Activated naive CD8-positive, alpha-beta T cell (primary cell): ENCODE results near the gene HIC2.
"Not testable (repeated sequence)": the region's sequence is repeated elsewhere in the genome, so short reads cannot be mapped to it uniquely, and the experiment has no call there.

Experiments used
- H3K27ac Mint-ChIP-seq: one replicate; pipeline ENCODE4 v1.8.0; 2021; ENCODE audit warnings: mixed read lengths
- H3K27me3 Mint-ChIP-seq: one replicate; pipeline ENCODE4 v1.8.0; 2021; ENCODE audit warnings: mixed read lengths
- H3K36me3 Mint-ChIP-seq: one replicate; pipeline ENCODE4 v1.8.0; 2021; ENCODE audit warnings: mixed read lengths
- H3K4me1 Mint-ChIP-seq: one replicate; pipeline ENCODE4 v1.8.0; 2021; ENCODE audit warnings: low read depth, mixed read lengths
- H3K4me3 Mint-ChIP-seq: one replicate; pipeline ENCODE4 v1.8.0; 2021; ENCODE audit warnings: mild to moderate bottlenecking, mixed read lengths
- H3K9me3 Mint-ChIP-seq: one replicate; pipeline ENCODE4 v1.8.0; 2021; ENCODE audit warnings: low read depth, mixed read lengths

The HIC2 gene

DNA sequence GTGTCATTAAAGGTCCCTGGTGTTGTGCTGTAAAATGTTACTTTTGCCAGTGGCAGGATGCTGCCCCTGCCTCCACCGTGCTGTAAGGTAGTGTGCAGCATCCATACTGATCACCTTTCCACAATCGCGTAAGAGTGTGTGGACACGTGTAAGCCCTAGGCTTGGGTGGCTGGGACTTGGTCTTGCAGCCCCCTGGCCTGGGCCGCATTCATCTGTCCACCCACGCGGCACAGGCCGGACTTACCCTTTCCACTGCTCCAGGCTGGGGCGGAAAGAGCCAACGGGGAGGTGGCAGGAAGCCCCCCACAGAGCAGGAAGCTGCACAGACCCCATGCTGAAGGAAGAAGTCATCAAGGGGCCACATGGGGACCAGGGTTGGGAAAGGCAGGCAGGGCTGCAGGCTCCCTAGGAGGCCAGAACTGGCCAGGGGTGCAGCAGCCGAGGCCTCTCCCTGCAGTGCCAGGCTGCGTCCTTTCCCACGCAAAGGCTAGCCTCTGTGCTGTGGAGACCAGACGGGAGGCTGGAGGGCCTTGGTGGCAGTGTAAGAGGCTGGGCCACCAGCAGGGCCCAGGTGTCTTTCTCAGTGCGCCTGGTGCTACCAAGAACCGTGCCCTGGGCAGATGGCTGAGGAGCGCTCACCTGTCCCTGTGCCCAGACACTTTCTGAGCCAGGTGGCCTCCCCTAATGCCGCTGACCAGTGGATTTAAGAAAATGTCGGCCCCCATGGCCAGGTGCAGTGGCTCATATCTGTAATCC lies 38.3 kb downstream of the HIC2 start:
- Mint-ChIP-seq H3K4me1 (no peaks in the 10 kb centered on the region), H3K36me3 (no peaks in the 10 kb centered on the region), H3K9me3 (no peaks in the 10 kb centered on the region), H3K4me3 (no peak overlapping the region), H3K27ac (no peak overlapping the region), H3K27me3 (no peaks in the 10 kb centered on the region)

GRCh38 chr22:21457023-21457787 lies 40.0 kb downstream of the HIC2 start:
- H3K4me1 Mint-ChIP-seq = no peaks in the 10 kb centered on the region
- no peak overlapping the region for H3K4me3 Mint-ChIP-seq
- no peak overlapping the region for H3K27ac Mint-ChIP-seq
- H3K36me3 Mint-ChIP-seq = no peaks in the 10 kb centered on the region
- H3K9me3 Mint-ChIP-seq = no peaks in the 10 kb centered on the region
- no peaks in the 10 kb centered on the region for H3K27me3 Mint-ChIP-seq

GRCh38 chr22:21462672-21463071 lies 45.5 kb downstream of the HIC2 start:
- H3K27ac Mint-ChIP-seq, H3K4me1 Mint-ChIP-seq, H3K27me3 Mint-ChIP-seq, H3K36me3 Mint-ChIP-seq, H3K9me3 Mint-ChIP-seq, H3K4me3 Mint-ChIP-seq: not testable (repeated sequence)

- H3K36me3 Mint-ChIP-seq, H3K4me1 Mint-ChIP-seq, H3K9me3 Mint-ChIP-seq, H3K27me3 Mint-ChIP-seq: not testable (repeated sequence)
- Mint-ChIP-seq H3K27ac (peak within 1 kb of the TSS; percentile 54), H3K4me3 (peak within 1 kb of the TSS; percentile 87)
Observed at GRCh38 chr22:21467337-21468193, 50.4 kb downstream of the HIC2 start, which contains the start of gene TMEM191C. Gene TMEM191C (plus strand): TSS chr22:21467387. CDS start chr22:21467460, 73 bp downstream.

DNA sequence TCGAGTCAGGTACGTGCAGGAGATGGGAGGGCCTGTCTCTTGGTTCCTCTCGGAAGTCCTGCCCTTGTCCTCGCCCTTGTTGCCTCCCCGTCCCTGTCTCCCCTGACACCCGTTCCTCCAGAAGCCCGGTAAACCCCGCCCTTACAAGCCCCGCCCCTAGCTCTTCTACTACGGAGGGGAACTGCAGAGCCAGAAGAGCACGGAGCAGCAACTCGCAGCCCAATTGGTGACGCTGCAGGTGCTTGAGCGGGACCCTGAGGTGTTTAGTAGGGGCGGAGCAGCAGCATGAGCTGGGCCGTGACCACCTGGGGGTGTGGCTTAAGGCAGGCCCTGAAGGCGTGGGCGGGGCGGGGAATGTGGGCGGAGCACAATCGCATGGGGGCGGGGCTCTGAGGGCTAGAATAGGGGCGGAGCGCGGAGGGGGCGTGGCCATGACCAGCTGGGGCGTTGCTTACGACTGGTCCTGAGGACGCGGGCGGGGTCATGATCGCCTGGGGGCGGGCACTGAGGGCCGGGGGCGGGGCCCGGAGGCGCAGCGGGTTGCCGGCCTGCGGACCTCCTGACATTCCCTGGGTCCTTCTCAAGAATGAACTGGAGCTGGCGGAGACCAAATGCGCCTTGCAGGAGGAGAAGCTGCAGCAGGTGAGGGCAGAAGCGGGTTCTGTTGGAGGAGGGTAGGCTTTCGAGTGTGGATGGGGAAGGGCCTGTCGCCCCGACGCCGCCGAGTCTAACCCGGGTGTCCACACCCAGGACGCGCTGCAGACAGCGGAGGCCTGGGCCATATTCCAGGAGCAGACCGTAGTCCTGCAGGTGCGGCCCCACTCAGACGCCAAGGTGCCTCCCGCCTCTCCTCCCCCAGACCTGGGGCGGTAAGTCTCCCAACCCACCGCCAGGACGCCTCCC lies 51.3 kb downstream of the HIC2 start:
- not testable (repeated sequence) for H3K27me3 Mint-ChIP-seq, H3K36me3 Mint-ChIP-seq, H3K4me1 Mint-ChIP-seq, H3K9me3 Mint-ChIP-seq
- Mint-ChIP-seq H3K4me3 (peak overlapping the region; percentile 87), H3K27ac (peak overlapping the region; percentile 54)

GRCh38 chr22:21469097-21469994 lies 52.2 kb downstream of the HIC2 start:
- H3K36me3 Mint-ChIP-seq, H3K4me1 Mint-ChIP-seq, H3K9me3 Mint-ChIP-seq, H3K4me3 Mint-ChIP-seq, H3K27ac Mint-ChIP-seq, H3K27me3 Mint-ChIP-seq: not testable (repeated sequence)

GRCh38 chr22:21472984-21473383 lies 55.8 kb downstream of the HIC2 start:
- H3K36me3 Mint-ChIP-seq, H3K27me3 Mint-ChIP-seq, H3K4me1 Mint-ChIP-seq, H3K4me3 Mint-ChIP-seq, H3K27ac Mint-ChIP-seq, H3K9me3 Mint-ChIP-seq: not testable (repeated sequence)

DNA sequence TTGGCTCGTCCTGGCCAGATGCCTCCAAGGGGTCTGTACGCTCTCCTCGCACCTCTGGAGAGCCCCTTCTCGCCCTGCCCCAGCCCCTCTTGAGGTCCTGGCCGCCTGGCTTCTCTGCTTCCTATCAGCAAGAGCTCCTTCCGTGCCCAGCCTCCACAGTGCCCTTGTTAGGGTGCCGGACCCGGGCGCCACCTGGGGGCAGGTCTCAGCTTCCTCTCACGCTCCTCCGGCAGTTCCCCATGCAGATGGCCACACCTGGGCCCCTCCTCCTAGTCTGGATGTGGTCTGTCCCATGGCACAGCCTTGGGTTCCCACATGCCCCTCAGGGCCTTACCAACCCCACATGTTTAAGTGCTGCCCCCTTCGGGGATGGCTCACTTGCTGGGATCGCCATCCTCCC lies 56.5 kb downstream of the HIC2 start:
- H3K4me3 Mint-ChIP-seq, H3K9me3 Mint-ChIP-seq, H3K27me3 Mint-ChIP-seq, H3K36me3 Mint-ChIP-seq, H3K27ac Mint-ChIP-seq, H3K4me1 Mint-ChIP-seq: not testable (repeated sequence)

DNA sequence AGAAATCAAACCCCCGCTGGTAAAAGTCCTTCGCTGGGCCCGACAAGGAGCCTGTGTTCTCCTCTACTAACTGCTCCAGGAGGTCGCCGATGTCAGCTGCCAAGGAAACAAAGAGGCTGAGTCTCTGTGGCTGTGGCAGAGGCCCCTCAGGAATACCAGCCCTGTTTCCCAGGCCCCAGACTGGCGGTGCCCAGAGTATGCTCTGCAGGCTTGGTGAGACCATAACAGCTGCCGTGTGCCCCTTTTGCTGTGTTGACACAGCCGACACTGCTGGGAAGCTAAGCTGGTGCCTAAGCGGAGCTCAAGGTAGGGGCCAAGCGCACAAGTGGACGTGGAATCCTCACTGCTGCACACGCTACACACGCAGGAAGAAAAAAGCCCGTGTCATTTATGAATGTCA lies 66.9 kb downstream of the HIC2 start:
- not testable (repeated sequence) for H3K27me3 Mint-ChIP-seq, H3K4me3 Mint-ChIP-seq, H3K4me1 Mint-ChIP-seq, H3K27ac Mint-ChIP-seq, H3K9me3 Mint-ChIP-seq, H3K36me3 Mint-ChIP-seq

GRCh38 chr22:21487723-21488122 lies 70.6 kb downstream of the HIC2 start:
- H3K4me3 Mint-ChIP-seq, H3K4me1 Mint-ChIP-seq, H3K27ac Mint-ChIP-seq, H3K27me3 Mint-ChIP-seq, H3K9me3 Mint-ChIP-seq, H3K36me3 Mint-ChIP-seq: not testable (repeated sequence)

DNA sequence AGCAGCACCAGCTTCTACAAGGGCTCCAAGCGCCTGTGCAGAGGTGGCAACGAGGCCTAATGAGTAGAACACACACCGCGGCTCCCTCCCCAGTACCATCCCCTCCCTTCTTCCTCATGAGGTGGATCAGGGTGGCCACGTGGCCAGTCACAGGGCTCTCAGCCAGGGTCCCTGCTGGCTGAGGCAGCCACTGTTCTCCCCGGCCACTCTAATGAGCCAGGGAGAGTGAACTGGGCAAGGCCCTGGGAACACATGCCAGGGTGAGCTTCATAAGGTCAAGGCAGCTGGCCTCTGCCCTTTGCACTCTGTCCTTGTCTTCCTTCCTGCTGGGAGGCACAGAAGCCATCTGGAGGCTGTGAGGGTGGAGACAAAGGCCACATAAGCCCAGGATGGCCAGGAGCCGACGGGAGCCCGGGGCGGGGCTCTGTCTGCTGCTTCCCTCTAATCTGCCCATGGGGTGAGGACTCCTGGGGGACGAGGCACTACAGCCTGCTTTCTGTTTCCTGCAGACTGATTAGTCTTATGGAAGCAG lies 72.0 kb downstream of the HIC2 start:
- not testable (repeated sequence) for H3K4me1 Mint-ChIP-seq, H3K9me3 Mint-ChIP-seq, H3K27ac Mint-ChIP-seq, H3K36me3 Mint-ChIP-seq, H3K4me3 Mint-ChIP-seq, H3K27me3 Mint-ChIP-seq

- not testable (repeated sequence) for H3K27ac Mint-ChIP-seq, H3K36me3 Mint-ChIP-seq, H3K4me1 Mint-ChIP-seq, H3K4me3 Mint-ChIP-seq, H3K9me3 Mint-ChIP-seq, H3K27me3 Mint-ChIP-seq
Observed at GRCh38 chr22:21490556-21490955, 73.4 kb downstream of the HIC2 start.

- not testable (repeated sequence) for H3K4me1 Mint-ChIP-seq, H3K27me3 Mint-ChIP-seq, H3K36me3 Mint-ChIP-seq
Observed at GRCh38 chr22:21492271-21492670, 75.1 kb downstream of the HIC2 start.

More at GRCh38 chr22:21492271-21492670, 75.1 kb downstream of the HIC2 start:
- not testable (repeated sequence) for H3K27ac Mint-ChIP-seq, H3K4me3 Mint-ChIP-seq, H3K9me3 Mint-ChIP-seq
